NCI-H226 (cell line): Measurements from ENCODE around the gene ATP6V0D1.

Source experiments
- DNase-seq: peaks from one replicate; pipeline ENCODE4 v3.0.0-alpha.2; 2015

ATP6V0D1 gene

DNA sequence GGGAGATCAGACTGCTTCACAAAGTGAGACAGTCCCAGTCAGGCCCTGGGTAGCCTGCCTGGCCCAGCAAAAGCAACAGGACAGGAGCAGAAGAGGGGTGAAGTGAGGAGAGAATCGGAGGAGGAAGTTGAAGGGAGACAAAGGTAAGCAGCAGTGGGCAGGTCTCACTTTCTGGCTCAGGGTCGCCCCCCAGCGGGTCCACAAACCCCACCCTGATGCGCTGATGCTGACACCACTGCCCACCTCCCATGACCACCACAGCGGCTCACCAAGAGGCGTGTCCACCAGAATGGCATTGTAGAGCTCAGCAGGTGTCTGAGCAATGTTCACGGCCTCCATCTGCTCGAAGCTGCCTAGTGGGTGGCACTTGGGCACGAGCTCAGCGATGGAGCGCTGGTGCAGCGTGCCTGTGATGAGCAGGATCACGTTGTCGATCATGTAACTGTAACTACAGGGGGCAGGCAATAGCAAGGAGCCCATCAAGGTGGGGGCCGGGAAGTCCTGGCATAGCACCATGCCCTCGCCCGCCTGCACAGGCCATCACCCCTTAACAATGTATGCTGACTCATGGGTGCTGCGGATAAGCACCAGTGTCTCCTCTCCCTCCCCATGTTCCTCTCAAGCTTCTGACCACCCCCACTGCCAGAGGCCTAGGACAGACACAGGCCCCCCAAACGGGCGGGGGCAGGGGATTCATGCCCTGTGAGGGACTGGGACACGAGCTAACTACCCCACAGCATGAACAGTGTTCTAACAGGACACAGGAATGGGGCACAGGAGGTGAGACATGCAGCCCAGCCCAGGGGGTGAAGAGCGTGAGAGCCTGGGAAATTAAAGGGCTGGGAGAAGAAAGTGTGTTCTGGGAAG lies 36.5 kb downstream of the ATP6V0D1 start:
- peak; percentile 41 for DNase-seq

DNA sequence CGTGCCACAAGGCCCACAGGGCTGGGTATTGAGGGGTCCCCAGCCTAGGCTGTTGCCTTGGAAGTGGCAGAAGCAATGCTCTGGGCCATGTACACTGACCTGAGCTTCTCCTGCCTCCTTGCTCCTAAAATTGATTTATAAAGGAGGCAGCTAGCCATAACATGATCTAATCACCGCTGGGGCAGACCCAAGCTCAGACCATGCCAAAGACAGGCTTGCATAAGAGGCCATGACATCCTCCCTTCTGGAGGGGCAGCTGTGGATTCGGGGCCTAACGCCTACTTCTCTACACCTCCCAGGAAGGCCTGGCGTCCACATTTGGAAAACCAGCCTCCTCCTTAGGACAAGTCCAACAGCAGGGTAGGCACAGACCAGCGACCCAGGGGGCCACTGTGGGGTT lies 37.7 kb downstream of the ATP6V0D1 start:
- DNase-seq = no peak

GRCh38 chr16:67442581-67443255 lies 38.2 kb downstream of the ATP6V0D1 start:
- DNase-seq = no peak

DNA sequence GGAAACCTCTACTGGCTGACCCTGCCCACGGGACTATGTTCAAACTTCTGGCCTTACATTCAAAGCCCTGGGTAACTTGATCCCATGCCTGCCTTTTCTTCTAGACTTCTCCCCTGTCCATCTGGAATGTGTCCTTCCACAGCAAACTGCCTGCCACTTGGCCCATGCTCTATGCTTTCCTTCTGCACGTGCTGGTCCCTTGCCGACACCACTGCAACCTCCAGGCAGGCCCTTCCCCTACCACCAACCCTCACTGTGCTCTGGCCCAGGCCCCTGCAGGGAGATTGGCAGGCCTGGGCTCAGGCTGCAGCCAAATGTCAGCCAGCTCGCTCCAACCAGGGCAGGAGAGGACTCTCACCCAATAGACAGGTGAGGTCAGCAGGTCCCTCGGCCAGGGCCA lies 39.0 kb downstream of the ATP6V0D1 start:
- DNase-seq = no peak

- DNase-seq = no peak
Observed at GRCh38 chr16:67441271-67441753, 39.6 kb downstream of the ATP6V0D1 start.

DNA sequence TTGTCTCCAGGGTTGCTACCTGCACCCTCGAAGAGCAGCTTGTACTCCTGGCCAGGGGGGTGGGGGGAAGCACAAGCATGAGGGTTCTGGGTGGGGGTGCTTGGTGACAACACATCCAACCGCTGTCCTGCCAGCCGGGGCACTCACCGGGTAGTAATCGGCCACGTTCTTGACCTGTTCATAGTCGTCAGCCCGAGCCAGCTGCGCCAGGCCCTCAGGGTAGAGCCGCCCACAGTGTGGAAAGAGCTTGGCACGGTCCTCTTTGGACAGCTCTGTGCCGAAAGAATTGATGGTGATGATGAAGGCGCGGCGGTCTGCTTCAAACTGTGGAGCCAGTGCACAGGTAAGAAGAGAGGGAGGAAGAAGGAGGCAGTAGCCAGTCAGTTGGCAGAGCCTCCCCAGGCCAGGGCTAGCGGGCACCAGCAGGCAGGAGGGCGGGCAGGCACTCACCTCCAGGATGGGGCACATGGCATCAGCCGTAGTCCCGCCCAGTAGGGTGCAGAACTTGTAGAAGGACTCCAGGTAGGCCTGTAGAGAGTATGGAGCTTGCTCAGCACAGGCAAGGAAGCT lies 42.0 kb downstream of the ATP6V0D1 start:
- DNase-seq = no peak

- DNase-seq = no peak
Observed at GRCh38 chr16:67438098-67438791, 42.7 kb downstream of the ATP6V0D1 start.

DNA sequence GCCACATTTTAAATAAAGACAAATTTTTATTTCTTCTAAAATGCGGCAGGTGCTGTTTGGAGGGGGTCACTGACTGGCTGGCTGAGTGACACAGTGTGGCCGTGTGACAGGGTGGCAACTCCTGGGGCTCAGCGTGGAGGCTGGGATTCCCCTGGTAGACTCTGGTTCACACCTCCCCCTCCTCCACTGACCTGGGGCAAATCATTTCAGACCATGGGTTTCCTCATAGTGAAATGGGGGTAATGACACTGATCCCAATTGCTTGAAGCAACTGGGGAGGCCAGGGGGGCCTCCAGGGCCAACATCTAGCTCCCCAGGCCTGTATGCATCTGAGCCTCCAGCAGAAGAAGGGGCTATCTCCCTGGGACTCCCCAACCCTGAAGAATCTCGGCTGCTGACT lies 43.4 kb downstream of the ATP6V0D1 start:
- no peak for DNase-seq

GRCh38 chr16:67436640-67437193 lies 44.2 kb downstream of the ATP6V0D1 start:
- DNase-seq = no peak

GRCh38 chr16:67435758-67436164 lies 45.2 kb downstream of the ATP6V0D1 start:
- DNase-seq = no peak

DNA sequence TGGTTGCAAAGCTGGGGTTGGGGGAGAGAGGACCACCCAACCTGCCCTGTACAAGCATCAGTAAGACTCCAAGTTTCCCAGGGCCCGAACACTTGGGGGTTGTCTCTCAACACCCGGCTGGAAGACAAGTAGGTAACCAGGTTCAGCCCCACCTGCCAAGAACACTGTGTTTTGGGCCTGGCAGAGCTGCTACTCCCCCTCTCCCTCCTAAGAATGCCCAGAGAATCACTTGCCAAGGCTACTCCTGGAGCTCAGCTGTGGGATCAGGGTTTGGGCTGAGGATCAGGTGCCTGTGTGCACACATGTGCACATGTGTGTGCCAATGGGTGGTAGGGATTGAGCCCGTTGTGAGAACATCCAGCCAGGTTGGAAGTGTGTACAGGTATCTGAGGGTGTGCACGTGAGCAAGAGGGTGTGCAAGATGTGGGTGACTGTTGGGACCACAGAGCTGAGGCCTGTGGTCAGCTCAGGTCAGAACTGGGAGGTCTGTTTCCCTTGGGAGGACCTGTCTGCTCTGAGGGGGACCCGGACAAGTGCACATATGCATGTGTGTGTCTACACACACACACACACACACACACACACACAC lies 47.7 kb downstream of the ATP6V0D1 start:
- no peak for DNase-seq

DNA sequence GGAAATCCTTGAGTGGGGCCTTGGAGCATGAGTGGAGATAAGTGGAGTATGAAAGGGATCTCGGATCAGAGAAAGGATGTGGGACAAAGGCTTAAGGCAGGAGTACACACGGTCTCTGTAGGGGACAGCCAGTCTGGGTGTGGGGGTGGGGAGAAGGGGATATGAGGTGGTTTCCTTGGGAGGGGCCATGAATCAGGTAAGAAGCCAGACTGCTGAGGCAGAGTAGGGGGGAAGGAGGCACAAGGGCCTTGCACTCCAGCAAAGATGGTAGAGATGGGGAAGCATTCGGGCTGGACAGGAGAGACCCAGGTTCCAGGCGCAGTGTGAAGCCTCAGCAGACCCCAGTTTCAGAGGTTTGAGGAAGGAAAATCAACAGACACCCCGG lies 48.5 kb downstream of the ATP6V0D1 start:
- no peak for DNase-seq

GRCh38 chr16:67431775-67432505 lies 49.0 kb downstream of the ATP6V0D1 start:
- no peak for DNase-seq

- peak; percentile 61 for DNase-seq
Observed at GRCh38 chr16:67430977-67431774, 49.8 kb downstream of the ATP6V0D1 start, which contains the start of gene HSD11B2. Gene HSD11B2 (plus strand): TSS chr16:67431121. CDS start chr16:67431249, 128 bp downstream.

- no peak for DNase-seq
Observed at GRCh38 chr16:67430504-67430976, 50.4 kb downstream of the ATP6V0D1 start.

DNA sequence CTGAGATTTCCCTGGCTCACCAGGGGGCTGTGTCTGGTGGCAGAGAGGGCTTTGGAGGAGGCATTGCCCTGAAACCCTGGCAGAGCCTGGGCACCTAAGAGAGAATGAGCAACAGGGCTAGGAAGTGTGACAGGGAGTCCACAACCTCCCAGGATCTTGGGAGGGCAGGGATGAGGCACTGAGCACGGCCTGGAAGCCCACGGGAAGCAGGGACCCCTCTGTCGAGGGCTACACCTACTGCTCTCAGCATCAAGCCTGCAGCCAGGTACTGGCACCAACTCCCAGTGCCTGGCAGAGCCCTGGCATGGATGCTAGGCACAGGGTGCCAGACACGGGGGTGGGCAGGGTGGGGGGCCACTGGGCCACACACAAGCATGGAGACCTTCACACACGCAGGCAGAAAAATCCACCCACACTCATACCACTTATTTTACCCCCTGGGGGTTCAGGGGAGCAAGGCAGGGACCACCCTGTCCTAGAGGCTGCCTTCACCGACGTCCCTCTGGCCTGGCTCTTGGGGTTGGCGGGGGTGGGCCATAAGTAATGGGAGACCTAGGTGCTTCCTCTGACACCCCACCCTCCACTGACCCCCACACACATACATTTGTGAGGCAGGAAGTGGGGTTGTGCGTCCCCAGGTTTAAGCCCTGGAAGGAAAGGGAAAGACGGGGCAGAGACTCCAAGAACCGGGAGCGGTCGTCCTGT lies 51.0 kb downstream of the ATP6V0D1 start:
- no peak for DNase-seq

- DNase-seq = no peak
Observed at GRCh38 chr16:67429053-67429798, 51.7 kb downstream of the ATP6V0D1 start.

GRCh38 chr16:67428146-67428731 lies 52.7 kb downstream of the ATP6V0D1 start:
- peak; percentile 20 for DNase-seq

GRCh38 chr16:67426950-67427349 lies 54.0 kb downstream of the ATP6V0D1 start:
- no peak for DNase-seq
